Brain microvascular endothelial cell (primary cell): Measurements from ENCODE around the gene PRPF6.

Experiments
- DNase-seq: peaks from one replicate; pipeline ENCODE4 v3.0.0-alpha.2; 2020
- H3K27ac ChIP-seq: fragments of 250-450 bp; sonication (Bioruptor Pico); 2 replicates; pipeline ENCODE4 v1.5.1; 2020; ENCODE audit warnings: mild to moderate bottlenecking, moderate library complexity
- H3K27me3 ChIP-seq: fragments of 250-450 bp; sonication (Bioruptor Pico); replicated peaks from 2 replicates; pipeline ENCODE4 v1.5.1; 2020; ENCODE audit warnings: mild to moderate bottlenecking
- H3K36me3 ChIP-seq: fragments of 250-450 bp; sonication (Bioruptor Pico); replicated peaks from 2 replicates; pipeline ENCODE4 v1.5.1; 2020; ENCODE audit warnings: mild to moderate bottlenecking
- H3K4me3 ChIP-seq: 2 replicates; pipeline ENCODE4 v1.5.1; 2011; ENCODE audit warnings: low read depth, mild to moderate bottlenecking, control low read depth, low read length, moderate library complexity
- CTCF ChIP-seq: IDR thresholded peaks from 2 replicates; pipeline ENCODE4 v1.5.1; 2011; ENCODE audit warnings: low read depth, mild to moderate bottlenecking, moderate library complexity, low read length, control low read depth, inconsistent platforms; ENCODE audit errors: missing control alignments
- in situ Hi-C: cut with HindIII; loops from 2 replicates; pipeline ENCODE4 v1.10.0; 2017; ENCODE audit warnings: low sequenced_read_pairs, low pct_ligation_motif_present

The PRPF6 gene

DNA sequence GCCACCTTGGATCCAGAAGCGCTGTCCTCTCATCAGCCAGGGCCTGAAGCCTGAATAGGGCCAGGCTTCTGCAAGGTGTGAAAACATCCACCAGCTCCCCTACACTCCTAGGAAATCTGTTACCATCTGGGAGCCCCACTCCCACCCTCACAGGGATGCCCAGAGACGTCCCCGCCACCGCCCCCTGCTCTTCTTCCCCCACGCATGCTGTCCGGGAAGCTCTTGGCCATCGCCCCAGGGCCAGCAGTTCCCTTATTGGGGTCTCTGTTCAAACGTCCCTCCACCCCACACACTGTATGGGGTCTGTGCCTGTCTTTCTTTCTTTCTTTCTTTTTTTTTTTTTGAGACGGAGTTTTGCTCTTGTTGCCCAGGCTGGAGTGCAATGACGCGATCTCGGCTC, 94.6 kb downstream of the PRPF6 start:
- in situ Hi-C loops = no loop called here
- no peaks in the 10 kb centered on the region for H3K36me3 ChIP-seq
- H3K4me3 ChIP-seq = no peak overlapping the region
- H3K27ac ChIP-seq = no peak overlapping the region
- DNase-seq = no peak
- H3K27me3 ChIP-seq = no peaks in the 10 kb centered on the region
- TF ChIP-seq CTCF = no peak

GRCh38 chr20:64076061-64076997, 95.4 kb downstream of the PRPF6 start:
- no peak overlapping the region for H3K4me3 ChIP-seq
- no peaks in the 10 kb centered on the region for H3K36me3 ChIP-seq
- no peaks in the 10 kb centered on the region for H3K27me3 ChIP-seq
- DNase-seq = no peak
- in situ Hi-C loops = no loop called here
- no peak overlapping the region for H3K27ac ChIP-seq
- TF ChIP-seq CTCF = no peak

- no peak for TF ChIP-seq CTCF
- no peaks in the 10 kb centered on the region for H3K27me3 ChIP-seq
- H3K27ac ChIP-seq = no peak overlapping the region
These were observed 96.2 kb downstream of the PRPF6 start for GRCh38 chr20:64077094-64077493.

GRCh38 chr20:64077541-64077875, 96.6 kb downstream of the PRPF6 start:
- Histone ChIP-seq H3K4me3 (no peak overlapping the region), H3K27me3 (no peaks in the 10 kb centered on the region), H3K36me3 (no peaks in the 10 kb centered on the region), H3K27ac (no peak overlapping the region)
- in situ Hi-C loops = no loop called here
- no peak for DNase-seq
- no peak for TF ChIP-seq CTCF

More at GRCh38 chr20:64077094-64077493, 96.2 kb downstream of the PRPF6 start:
- no peak for DNase-seq
- in situ Hi-C loops = no loop called here
- Histone ChIP-seq H3K36me3 (no peaks in the 10 kb centered on the region), H3K4me3 (no peak overlapping the region)

DNA sequence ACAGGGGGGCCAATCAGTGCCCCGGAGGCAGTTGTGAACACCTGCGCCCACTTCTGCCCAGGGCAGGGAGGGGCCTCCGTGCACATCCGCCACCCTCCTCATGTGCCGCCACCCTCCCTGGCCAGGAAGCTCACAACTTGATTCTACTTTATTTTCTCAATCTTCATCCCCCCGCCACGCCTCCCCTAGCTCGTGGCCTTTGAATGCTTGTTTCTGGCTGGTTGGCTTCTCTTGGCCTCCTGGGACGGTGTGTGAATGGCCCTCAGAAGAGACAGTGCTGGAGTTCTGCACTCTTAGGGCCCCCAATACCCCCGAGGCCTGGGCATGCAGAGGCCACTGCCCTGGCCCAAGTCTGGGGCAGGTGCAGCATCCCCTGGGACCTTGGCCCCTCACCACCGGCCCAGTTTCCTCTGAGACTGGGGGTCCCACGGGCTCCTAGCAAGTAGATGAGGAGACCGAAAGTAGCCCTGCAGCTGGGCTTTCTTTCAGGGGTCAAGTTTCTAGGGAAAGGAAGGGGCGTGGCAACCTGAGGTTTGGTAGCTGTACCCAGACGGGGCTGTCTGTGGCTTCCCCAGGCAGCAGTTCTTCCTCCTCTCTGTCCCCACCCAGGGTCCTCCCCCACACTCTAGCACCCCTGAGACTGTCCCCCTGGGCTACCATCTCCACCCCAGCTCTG, 97.1 kb downstream of the PRPF6 start:
- H3K4me3 ChIP-seq = no peak overlapping the region
- H3K27ac ChIP-seq = no peak overlapping the region
- no peak for TF ChIP-seq CTCF
- no peaks in the 10 kb centered on the region for H3K27me3 ChIP-seq
- DNase-seq = no peak
- in situ Hi-C loops = no loop called here
- H3K36me3 ChIP-seq = no peaks in the 10 kb centered on the region
